Natural killer cell treated with Interleukin-12 subunit alpha and Interleukin-12 subunit beta and Interleukin-15 and Interleukin-18, amount 100 ng/mL, for 72 hours (primary cell): ENCODE results near the gene RASIP1. TPM values are rescaled to one million over a fixed set of nuclear protein-coding genes. Genes with fewer than 3 reads are reported as not detected.
"Not testable (repeated sequence)": the region's sequence is repeated elsewhere in the genome, so short reads cannot be mapped to it uniquely, and the experiment has no call there.

Experiments
- ATAC-seq, 2 donors: fragments of 150-1000 bp; cut with Tn5 transposase in 1 of 2; sonication (Bioruptor Pico), chemical (Tn5 transposase) in 1 of 2; 2 replicates each; pipeline ENCODE4 v1.10.0; 2021
- DNase-seq: peaks from one replicate; pipeline ENCODE4 v3.0.0; 2022; ENCODE audit warnings: low spot score
- H3K27ac Mint-ChIP-seq, 2 donors: 1 replicate in 1 of 2; 2 replicates in 1 of 2; pipeline ENCODE4 v1.8.0; 2022; ENCODE audit warnings: mixed read lengths in 2 of 2, mild to moderate bottlenecking in 1 of 2, moderate library complexity in 1 of 2
- H3K27me3 Mint-ChIP-seq, 2 donors: 1 replicate in 1 of 2; 2 replicates in 1 of 2; pipeline ENCODE4 v1.8.0; 2022; ENCODE audit warnings: mixed read lengths in 2 of 2
- H3K36me3 Mint-ChIP-seq: one replicate; pipeline ENCODE4 v1.8.0; 2022; ENCODE audit warnings: mixed read lengths
- H3K4me1 Mint-ChIP-seq, 2 donors: 1 replicate in 1 of 2; 2 replicates in 1 of 2; pipeline ENCODE4 v1.8.0; 2022; ENCODE audit warnings: low read depth in 2 of 2, mixed read lengths in 2 of 2, mild to moderate bottlenecking in 1 of 2
- H3K4me3 Mint-ChIP-seq: one replicate; pipeline ENCODE4 v1.8.0; 2022; ENCODE audit warnings: mixed read lengths
- H3K9me3 Mint-ChIP-seq: 2 replicates; pipeline ENCODE4 v1.8.0; 2022; ENCODE audit warnings: mixed read lengths
- total RNA-seq, 2 donors: library from RNA; stranded (reverse); gene quantifications; one replicate each; pipeline ENCODE4 v1.2.3, GENCODE V29; 2022

The RASIP1 gene, protein sequence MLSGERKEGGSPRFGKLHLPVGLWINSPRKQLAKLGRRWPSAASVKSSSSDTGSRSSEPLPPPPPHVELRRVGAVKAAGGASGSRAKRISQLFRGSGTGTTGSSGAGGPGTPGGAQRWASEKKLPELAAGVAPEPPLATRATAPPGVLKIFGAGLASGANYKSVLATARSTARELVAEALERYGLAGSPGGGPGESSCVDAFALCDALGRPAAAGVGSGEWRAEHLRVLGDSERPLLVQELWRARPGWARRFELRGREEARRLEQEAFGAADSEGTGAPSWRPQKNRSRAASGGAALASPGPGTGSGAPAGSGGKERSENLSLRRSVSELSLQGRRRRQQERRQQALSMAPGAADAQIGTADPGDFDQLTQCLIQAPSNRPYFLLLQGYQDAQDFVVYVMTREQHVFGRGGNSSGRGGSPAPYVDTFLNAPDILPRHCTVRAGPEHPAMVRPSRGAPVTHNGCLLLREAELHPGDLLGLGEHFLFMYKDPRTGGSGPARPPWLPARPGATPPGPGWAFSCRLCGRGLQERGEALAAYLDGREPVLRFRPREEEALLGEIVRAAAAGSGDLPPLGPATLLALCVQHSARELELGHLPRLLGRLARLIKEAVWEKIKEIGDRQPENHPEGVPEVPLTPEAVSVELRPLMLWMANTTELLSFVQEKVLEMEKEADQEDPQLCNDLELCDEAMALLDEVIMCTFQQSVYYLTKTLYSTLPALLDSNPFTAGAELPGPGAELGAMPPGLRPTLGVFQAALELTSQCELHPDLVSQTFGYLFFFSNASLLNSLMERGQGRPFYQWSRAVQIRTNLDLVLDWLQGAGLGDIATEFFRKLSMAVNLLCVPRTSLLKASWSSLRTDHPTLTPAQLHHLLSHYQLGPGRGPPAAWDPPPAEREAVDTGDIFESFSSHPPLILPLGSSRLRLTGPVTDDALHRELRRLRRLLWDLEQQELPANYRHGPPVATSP
- under 1 TPM; 0.12 to 0.95 TPM for total RNA-seq

- Mint-ChIP-seq H3K4me3 (no peak within 1 kb of the TSS), H3K27me3 (peaks cover 0 to 10% of the 10 kb centered on the region in 2 donors), H3K9me3 (no peaks in the 10 kb centered on the region), H3K4me1 (peaks cover 10 to 12% of the 10 kb centered on the region in 2 donors), H3K36me3 (no peaks in the 10 kb centered on the region), H3K27ac (no peak within 1 kb of the TSS)
- ATAC-seq (no peak), DNase-seq (no peak)
These were observed at the start of gene RASIP1 for GRCh38 chr19:48740164-48740972. Gene RASIP1 (minus strand): TSS chr19:48740610. CDS start chr19:48740282, 328 bp downstream.

- H3K9me3 Mint-ChIP-seq, H3K4me3 Mint-ChIP-seq, H3K27ac Mint-ChIP-seq, DNase-seq, H3K4me1 Mint-ChIP-seq, H3K27me3 Mint-ChIP-seq, H3K36me3 Mint-ChIP-seq, ATAC-seq: not testable (repeated sequence)
These were observed 46.9 kb upstream of the RASIP1 start for GRCh38 chr19:48787331-48787730.

DNA sequence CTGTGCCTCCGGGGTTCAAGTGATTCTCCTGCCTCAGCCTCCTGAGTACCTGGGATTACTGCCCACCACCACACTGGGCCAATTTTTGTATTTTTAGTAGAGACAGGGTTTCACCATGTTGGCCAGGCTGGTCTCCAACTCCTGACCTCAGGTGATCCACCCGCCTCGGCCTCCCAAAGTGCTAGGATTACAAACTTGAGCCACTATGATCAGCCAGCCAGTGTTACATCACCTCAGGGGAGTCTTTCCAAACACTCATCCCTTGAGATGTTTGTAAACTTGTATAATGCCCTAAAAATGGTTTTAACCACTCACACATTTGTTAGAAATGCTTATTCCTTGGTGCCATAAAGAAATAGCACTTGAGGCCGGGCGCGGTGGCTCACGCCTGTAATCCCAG lies 46.0 kb upstream of the RASIP1 start:
- ATAC-seq, H3K9me3 Mint-ChIP-seq, H3K4me1 Mint-ChIP-seq, H3K4me3 Mint-ChIP-seq, DNase-seq, H3K27me3 Mint-ChIP-seq, H3K27ac Mint-ChIP-seq, H3K36me3 Mint-ChIP-seq: not testable (repeated sequence)

DNA sequence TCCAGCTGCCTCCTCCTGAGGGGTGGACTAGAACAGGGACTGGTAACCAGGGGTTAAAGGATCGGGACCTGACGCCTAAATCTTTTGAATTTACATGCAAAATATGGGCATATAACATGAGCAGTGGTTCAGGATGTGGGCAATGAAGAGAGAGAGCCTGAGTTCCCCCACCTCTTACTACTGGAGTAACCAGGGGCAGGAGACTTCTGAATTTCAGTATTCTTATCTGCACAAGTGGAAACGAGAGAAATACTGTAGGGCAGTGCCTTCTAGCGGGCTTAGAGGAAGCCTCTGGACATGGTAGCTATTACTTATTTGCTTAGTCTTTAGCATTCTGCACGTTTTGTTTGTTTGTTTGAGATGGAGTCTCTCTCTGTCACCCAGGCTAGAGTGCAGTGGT lies 44.1 kb upstream of the RASIP1 start:
- peaks cover 0 to 2% of the 10 kb centered on the region in 2 donors for H3K27me3 Mint-ChIP-seq
- no peaks in the 10 kb centered on the region for H3K9me3 Mint-ChIP-seq
- peaks cover 0 to 3% of the 10 kb centered on the region in 2 donors for H3K4me1 Mint-ChIP-seq
- no peak overlapping the region for H3K27ac Mint-ChIP-seq
- DNase-seq (no peak), ATAC-seq (no peak)
- H3K4me3 Mint-ChIP-seq: no peak overlapping the region
- H3K36me3 Mint-ChIP-seq: no peaks in the 10 kb centered on the region

DNA sequence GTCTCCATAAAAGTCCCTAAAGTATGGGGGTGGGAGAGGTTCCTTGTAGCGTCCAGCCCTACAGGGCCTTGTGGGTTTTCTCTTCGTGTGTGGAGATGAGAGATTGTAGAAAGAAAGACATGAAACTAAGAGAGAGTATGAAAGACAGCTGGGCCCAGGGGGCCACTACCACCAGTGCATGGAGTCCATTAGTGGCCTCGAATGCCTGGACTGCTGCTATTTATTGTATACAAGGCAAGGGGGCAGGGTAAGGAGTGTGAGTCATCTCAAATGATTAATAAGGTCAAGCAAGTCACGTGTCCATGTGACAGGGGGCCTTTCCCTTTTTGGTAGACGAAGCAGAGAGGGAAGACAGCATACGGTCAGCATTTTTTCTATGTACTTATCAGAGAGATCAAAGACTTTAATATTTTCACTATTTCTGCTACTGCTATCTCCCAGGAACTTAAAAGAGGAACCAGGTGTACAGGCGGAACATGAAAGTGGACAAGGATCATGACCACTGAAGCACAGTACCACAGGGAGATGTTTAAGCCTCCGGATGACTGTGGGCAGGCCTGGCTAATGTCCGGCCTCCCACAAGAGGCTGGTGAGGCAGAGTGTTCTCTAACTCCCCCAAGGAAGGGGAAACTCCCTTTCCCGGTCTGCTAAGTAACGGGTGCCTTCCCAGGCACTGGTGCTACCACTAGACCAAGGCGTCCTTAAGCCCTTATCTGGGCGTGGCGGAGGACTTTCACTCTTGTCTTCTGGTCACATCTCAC lies 40.4 kb upstream of the RASIP1 start:
- H3K9me3 Mint-ChIP-seq: no peaks in the 10 kb centered on the region
- peaks cover 0 to 3% of the 10 kb centered on the region in 2 donors for H3K4me1 Mint-ChIP-seq
- peaks cover 0 to 2% of the 10 kb centered on the region in 2 donors for H3K27me3 Mint-ChIP-seq
- ATAC-seq (no peak), DNase-seq (no peak)
- H3K36me3 Mint-ChIP-seq: no peaks in the 10 kb centered on the region
- H3K4me3 Mint-ChIP-seq: no peak overlapping the region
- H3K27ac Mint-ChIP-seq: no peak overlapping the region

- Mint-ChIP-seq H3K27ac (no peak overlapping the region), H3K4me1 (peaks cover 0 to 3% of the 10 kb centered on the region in 2 donors), H3K36me3 (no peaks in the 10 kb centered on the region), H3K27me3 (peaks cover 0 to 2% of the 10 kb centered on the region in 2 donors), H3K9me3 (no peaks in the 10 kb centered on the region), H3K4me3 (no peak overlapping the region)
- DNase-seq (no peak), ATAC-seq (no peak)
These were observed 39.2 kb upstream of the RASIP1 start for GRCh38 chr19:48779636-48780035.

DNA sequence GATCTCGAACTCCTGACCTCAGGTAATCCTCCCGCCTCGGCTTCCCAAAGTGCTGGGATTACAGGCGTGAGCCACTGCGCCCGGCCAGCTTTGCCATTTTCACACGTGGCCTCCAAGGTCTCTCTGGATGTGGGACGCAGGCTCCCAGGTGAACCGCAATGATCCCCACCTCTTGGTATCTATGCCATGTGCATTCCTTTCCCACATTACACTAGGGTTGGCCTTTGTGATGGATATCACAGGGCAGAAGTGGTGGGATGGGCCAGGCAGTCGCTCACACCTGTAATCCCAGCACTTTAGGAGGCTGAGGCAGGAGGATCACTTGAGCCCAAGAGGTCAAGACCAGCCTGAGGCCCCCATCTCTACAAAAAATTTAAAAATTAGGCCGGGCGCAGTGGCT lies 37.3 kb upstream of the RASIP1 start:
- Mint-ChIP-seq H3K4me3 (no peak overlapping the region), H3K4me1 (peaks cover 0 to 3% of the 10 kb centered on the region in 2 donors), H3K36me3 (no peaks in the 10 kb centered on the region), H3K27ac (no peak overlapping the region), H3K27me3 (peaks cover 0 to 3% of the 10 kb centered on the region in 2 donors), H3K9me3 (no peaks in the 10 kb centered on the region)
- no peak for ATAC-seq
- DNase-seq: no peak

DNA sequence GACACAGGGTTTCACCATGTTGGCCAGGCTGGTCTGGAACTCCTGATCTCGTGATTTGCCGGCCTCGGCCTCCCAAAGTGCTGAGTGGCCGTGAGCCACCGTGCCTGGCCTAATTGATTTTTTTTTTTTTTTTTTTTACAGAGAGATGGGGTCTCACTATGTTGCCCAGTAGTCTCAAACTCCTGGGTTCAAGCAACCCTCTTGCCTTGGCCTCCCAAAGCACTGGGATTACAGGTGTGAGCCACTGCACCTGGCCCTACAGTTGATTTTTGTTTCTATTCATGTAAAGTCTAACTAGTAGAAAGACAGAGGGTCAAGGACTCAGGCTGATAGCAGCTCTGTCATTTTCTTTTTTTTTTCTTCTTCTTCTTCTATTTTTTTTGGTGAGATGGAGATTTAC lies 36.7 kb upstream of the RASIP1 start:
- DNase-seq (no peak), ATAC-seq (no peak)
- Mint-ChIP-seq H3K4me1 (no peaks in the 10 kb centered on the region), H3K4me3 (no peak overlapping the region), H3K27me3 (peaks cover 0 to 2% of the 10 kb centered on the region in 2 donors), H3K27ac (no peak overlapping the region), H3K36me3 (no peaks in the 10 kb centered on the region), H3K9me3 (no peaks in the 10 kb centered on the region)

DNA sequence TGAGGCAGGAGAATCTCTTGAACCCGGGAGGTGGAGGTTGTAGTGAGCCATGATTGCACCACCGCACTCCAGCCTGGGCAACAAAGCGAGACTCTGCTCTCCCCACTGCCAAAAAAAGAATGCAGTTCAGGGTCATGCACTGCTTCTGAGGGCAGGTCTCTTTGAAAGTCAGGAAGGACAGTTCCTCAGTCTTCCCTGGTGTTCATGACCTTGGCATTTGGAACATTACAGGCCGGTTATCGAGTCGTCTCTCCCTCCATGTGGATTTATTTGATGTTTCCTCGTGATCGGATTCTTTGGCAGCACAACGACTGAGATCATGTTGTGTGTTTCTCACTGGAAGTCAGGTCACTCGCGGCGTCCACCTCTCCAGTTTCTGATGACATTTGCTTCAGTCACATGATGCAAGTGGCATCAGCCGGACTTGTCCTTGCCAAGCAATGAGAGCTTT lies 32.1 kb upstream of the RASIP1 start:
- no peaks in the 10 kb centered on the region for H3K4me1 Mint-ChIP-seq
- DNase-seq: no peak
- H3K27ac Mint-ChIP-seq: no peak overlapping the region
- no peak overlapping the region for H3K4me3 Mint-ChIP-seq
- ATAC-seq: no peak
- H3K36me3 Mint-ChIP-seq: no peaks in the 10 kb centered on the region
- no peaks in the 10 kb centered on the region for H3K9me3 Mint-ChIP-seq
- H3K27me3 Mint-ChIP-seq: peaks cover 7 to 15% of the 10 kb centered on the region in 2 donors

DNA sequence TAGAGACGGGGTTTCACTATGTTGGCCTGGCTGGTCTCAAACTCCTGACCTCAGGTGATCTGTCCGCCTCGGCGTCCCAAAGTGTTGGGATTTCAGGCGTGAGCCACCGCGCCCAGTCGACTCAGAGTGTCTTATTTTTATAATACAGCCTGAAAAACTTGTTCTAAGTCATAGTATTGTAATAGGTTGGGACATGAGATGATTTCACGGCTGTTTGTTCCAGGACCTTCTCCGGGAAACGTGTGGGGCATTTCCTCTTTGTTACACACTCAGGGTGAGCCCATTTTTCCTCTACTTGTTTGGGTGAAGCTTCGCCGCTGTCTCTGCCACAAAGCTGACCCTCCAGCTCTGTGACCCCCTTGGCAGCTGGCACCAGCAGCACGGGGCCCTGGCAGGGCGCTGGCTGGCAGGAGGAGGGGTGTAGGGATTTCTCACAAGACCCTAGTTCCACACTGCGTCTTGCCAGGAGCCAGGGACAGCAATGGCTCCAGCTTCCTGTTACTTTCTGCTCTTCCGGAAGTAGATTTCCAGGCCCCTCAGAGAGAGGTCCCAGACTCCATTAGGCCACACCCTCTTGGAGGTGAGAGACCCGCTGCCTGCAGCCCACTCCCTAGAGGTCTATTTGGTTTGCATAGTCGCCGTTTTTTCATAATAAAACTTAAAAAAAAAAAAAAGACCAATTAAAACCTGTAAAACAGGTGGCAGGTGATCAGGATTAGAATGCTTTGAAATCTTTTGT lies 30.5 kb upstream of the RASIP1 start:
- no peaks in the 10 kb centered on the region for H3K4me1 Mint-ChIP-seq
- no peak for DNase-seq
- no peak overlapping the region for H3K27ac Mint-ChIP-seq
- peaks cover 9 to 17% of the 10 kb centered on the region in 2 donors for H3K27me3 Mint-ChIP-seq
- no peak overlapping the region for H3K4me3 Mint-ChIP-seq
- H3K9me3 Mint-ChIP-seq: no peaks in the 10 kb centered on the region
- H3K36me3 Mint-ChIP-seq: no peaks in the 10 kb centered on the region
- no peak for ATAC-seq

GRCh38 chr19:48770266-48770665 lies 29.9 kb upstream of the RASIP1 start:
- Mint-ChIP-seq H3K9me3 (no peaks in the 10 kb centered on the region), H3K4me1 (no peaks in the 10 kb centered on the region), H3K27me3 (peaks cover 14 to 17% of the 10 kb centered on the region in 2 donors), H3K27ac (no peak overlapping the region), H3K4me3 (no peak overlapping the region), H3K36me3 (no peaks in the 10 kb centered on the region)
- DNase-seq: no peak
- ATAC-seq: no peak

GRCh38 chr19:48768994-48769713 lies 28.7 kb upstream of the RASIP1 start:
- Mint-ChIP-seq H3K36me3 (no peaks in the 10 kb centered on the region), H3K27ac (no peak overlapping the region), H3K9me3 (no peaks in the 10 kb centered on the region), H3K4me1 (no peaks in the 10 kb centered on the region), H3K4me3 (no peak overlapping the region), H3K27me3 (peaks cover 19 to 21% of the 10 kb centered on the region in 2 donors)
- ATAC-seq (no peak), DNase-seq (no peak)
